Adipose tissue (tissue), 3 donors: Measurements from ENCODE around the gene CHSY3. TPM values are rescaled to one million over a fixed set of nuclear protein-coding genes. Genes with fewer than 3 reads are reported as not detected.
"Not testable (repeated sequence)": the region's sequence is repeated elsewhere in the genome, so short reads cannot be mapped to it uniquely, and the experiment has no call there.

Experiments
- H3K27ac ChIP-seq: one replicate; pipeline ENCODE4 v1.5.1; 2013; ENCODE audit warnings: low read depth, low read length
- WGBS, 3 donors: extraction: QIAGEN DNeasy Blood & Tissue Kit; methylation state at CpG; one replicate each; pipeline ENCODE4 v1.1.7; 2013; 5-methylcytosine and 5-hydroxymethylcytosine counted together
- polyA plus RNA-seq, 3 donors: library from polyadenylated mRNA; stranded (reverse); fragments of 200-250 nt; gene quantifications; one replicate each; pipeline ENCODE4 v1.2.3, GENCODE V29; 2013
- donor health status: healthy with polysubstance abuse.
- donor health status: Bipolar disorder and iron deficiency.
- donor health status: healthy.

Gene CHSY3
- polyA plus RNA-seq, 3 donors = 0.22 to 2.9 (median 0.36) TPM

- no peak overlapping the region for H3K27ac ChIP-seq
- 67 to 79% (median 72%) methylated on average over 3 of the region's 3 CpGs for WGBS, 3 donors
These were observed 294.7 kb downstream of the CHSY3 start for GRCh38 chr5:130198927-130199326.

DNA sequence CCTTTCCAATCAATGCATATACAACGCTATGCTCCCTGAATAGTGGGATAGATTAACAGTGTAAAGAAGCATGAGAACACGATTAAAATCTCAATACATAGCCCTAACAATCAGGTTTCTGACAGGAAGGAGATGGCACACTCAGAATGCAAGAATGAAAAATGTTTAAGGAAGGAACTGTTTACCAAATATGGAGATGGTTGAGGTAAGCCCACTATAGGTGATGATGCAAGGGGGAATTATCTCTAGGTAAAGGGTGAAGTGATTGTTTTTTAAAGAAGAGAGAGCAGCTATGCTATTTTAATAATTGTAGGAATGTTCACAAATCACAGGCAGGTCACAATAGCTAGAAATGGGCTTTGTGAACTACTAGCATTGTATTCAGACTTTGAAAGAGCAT lies 302.4 kb downstream of the CHSY3 start:
- H3K27ac ChIP-seq = no peak overlapping the region
- 60 to 76% (median 67%) methylated on average over 2 of the region's 2 CpGs for WGBS, 3 donors

DNA sequence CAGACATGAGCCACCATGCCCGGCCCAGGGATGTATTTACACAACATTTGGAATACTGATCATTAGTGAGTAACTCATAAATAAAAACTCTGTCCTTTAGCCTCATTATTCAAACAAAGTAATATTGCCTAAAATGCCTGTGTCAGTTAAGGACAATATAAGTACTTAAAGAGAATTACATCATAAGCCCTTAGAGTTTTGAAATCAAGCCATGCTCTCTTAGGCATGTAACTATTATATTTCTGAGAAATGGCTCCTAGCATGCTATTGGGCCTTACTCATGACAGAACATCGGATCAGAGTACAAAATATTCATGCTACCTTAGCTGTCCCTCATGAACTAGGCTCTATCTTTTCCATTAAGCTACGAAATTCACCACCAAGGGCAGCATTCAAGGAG lies 309.3 kb downstream of the CHSY3 start:
- 73 to 84% (median 80%) methylated on average over 3 of the region's 3 CpGs for WGBS, 3 donors
- no peak overlapping the region for H3K27ac ChIP-seq

GRCh38 chr5:130216286-130216685 lies 312.0 kb downstream of the CHSY3 start:
- 57 to 65% (median 62%) methylated on average over 2 of the region's 2 CpGs for WGBS, 3 donors
- H3K27ac ChIP-seq = no peak overlapping the region

- no peak overlapping the region for H3K27ac ChIP-seq
These were observed 318.3 kb downstream of the CHSY3 start for GRCh38 chr5:130222573-130222972.

DNA sequence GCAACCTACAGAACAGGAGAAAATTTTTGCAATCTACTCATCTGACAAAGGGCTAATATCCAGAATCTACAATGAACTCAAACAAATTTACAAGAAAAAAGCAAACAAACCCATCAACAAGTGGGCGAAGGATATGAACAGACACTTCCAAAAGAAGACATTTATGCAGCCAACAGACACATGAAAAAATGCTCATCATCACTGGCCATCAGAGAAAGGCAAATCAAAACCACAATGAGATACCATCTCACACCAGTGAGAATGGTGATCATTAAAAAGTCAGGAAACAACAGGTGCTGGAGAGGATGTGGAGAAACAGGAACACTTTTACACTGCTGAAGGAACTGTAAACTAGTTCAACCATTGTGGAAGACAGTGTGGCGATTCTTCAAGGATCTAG lies 322.3 kb downstream of the CHSY3 start:
- WGBS, 3 donors = 86 to 93% (median 89%) methylated on average over 2 of the region's 2 CpGs
- H3K27ac ChIP-seq = not testable (repeated sequence)

GRCh38 chr5:130227699-130228098 lies 323.4 kb downstream of the CHSY3 start:
- 84 to 90% (median 88%) methylated on average over 4 of the region's 4 CpGs for WGBS, 3 donors

GRCh38 chr5:130231786-130232185 lies 327.5 kb downstream of the CHSY3 start:
- no peak overlapping the region for H3K27ac ChIP-seq
- 74 to 78% (median 74%) methylated on average over 1 of the region's 1 CpG for WGBS, 3 donors

More at GRCh38 chr5:130227699-130228098, 323.4 kb downstream of the CHSY3 start:
- H3K27ac ChIP-seq = no peak overlapping the region

GRCh38 chr5:130234816-130235215 lies 330.6 kb downstream of the CHSY3 start:
- no peak overlapping the region for H3K27ac ChIP-seq
- 50 to 79% (median 71%) methylated on average over 1 of the region's 1 CpG for WGBS, 3 donors

Other genes with a start within 250 kb of the CHSY3 start
- not detected for gene MINAR2, start 156.4 kb upstream of the CHSY3 start, polyA plus RNA-seq